ENCODE measurements around the gene CNGA1. TPM values are rescaled to one million over a fixed set of nuclear protein-coding genes. Genes with fewer than 3 reads are reported as not detected.

The CNGA1 gene
- total and polyA plus RNA-seq, 4 experiments from 2014 or later, result not detected

Other genes with a start within 250 kb of the CNGA1 start
- gene CORIN, start 178.6 kb downstream of the CNGA1 start, total RNA-seq, result 1 to 10 TPM in 1 of 2 experiments, under 1 TPM in 1; 0.36 to 1.1 TPM
- gene CORIN, start 178.6 kb downstream of the CNGA1 start, polyA plus RNA-seq, result under 1 TPM in 1 of 2 donors, not detected in 1; 0.30 TPM
- gene NFXL1, start 102.1 kb downstream of the CNGA1 start, total RNA-seq, result 10 to 100 TPM; 16.6 to 21.1 TPM
- gene NFXL1, start 102.1 kb downstream of the CNGA1 start, polyA plus RNA-seq, result 1 to 10 TPM; 7.7 to 8.8 TPM
- 1 to 10 TPM; 3.0 to 3.3 TPM for gene NIPAL1, start 91 bp upstream of the CNGA1 start, total RNA-seq
- under 1 TPM; 0.65 TPM for gene NIPAL1, start 91 bp upstream of the CNGA1 start, polyA plus RNA-seq
- 10 to 100 TPM; 44.8 to 48.7 TPM for gene TXK, start 117.6 kb upstream of the CNGA1 start, total RNA-seq
- 10 to 100 TPM; 53.3 to 54.0 TPM for gene TXK, start 117.6 kb upstream of the CNGA1 start, polyA plus RNA-seq

All from CD4-positive, alpha-beta memory T cell (primary cell).